HCT116 (cell line): ENCODE measurements around the gene CARMIL1. TPM values are rescaled to one million over a fixed set of nuclear protein-coding genes. Genes with fewer than 3 reads are reported as not detected.

Source experiments
- ATAC-seq: fragments of 200-7000 bp; cut with Tn5 transposase; 2 replicates; pipeline ENCODE4 v1.9.1; 2020; ENCODE audit warnings: mild to moderate bottlenecking, moderate library complexity
- BruUV-seq: library from RNA; stranded (reverse); fragments of 400-500 nt; replicated peaks from 2 replicates; lab custom pipeline; 2021; lab: Mats Ljungman, UMichigan
- CTCF ChIA-PET: fragments of 300-600 bp; sonication (Branson Sonifier 250); formaldehyde crosslinking; loops from one replicate; lab custom pipeline; 2021; ENCODE audit warnings: antibody characterized with exemption; lab: Charles Lee
- POLR2A ChIA-PET: fragments of 300-600, 350-600 bp; sonication (Branson Sonifier 250); formaldehyde crosslinking; loops from one replicate; lab custom pipeline; 2021; ENCODE audit warnings: antibody characterized with exemption; lab: Charles Lee
- RAD21 ChIA-PET, 2 experiments: fragments of 300-600 bp; sonication (Branson Sonifier 250); formaldehyde crosslinking; loops; one replicate each; lab custom pipeline; 2023; ENCODE audit warnings: low total read pairs in 2 of 2; ENCODE audit not compliant: uncharacterized antibody in 2 of 2, unreplicated experiment in 2 of 2, low non-redundant PET in 1 of 2; lab: Charles Lee
- DNase-seq: peaks from one replicate; pipeline ENCODE4 v3.0.0-alpha.2; 2010; ENCODE audit warnings: low read depth, low spot score
- H2AFZ ChIP-seq: fragments of 200-600 bp; shearing (Covaris generic), sonication (generic); 2 replicates; pipeline ENCODE4 v1.6.1; 2017; ENCODE audit warnings: low read depth, mixed run types, mixed read lengths, antibody characterized with exemption, low read length; ENCODE audit not compliant: poor library complexity, severe bottlenecking
- H3K27ac ChIP-seq: 2 replicates; pipeline ENCODE4 v1.5.1; 2012; ENCODE audit warnings: low read depth, low read length
- H3K27me3 ChIP-seq: fragments of 200-600 bp; sonication (generic); 2 replicates; pipeline ENCODE4 v1.6.1; 2016; ENCODE audit warnings: mixed run types, low read length, mixed read lengths; ENCODE audit not compliant: insufficient read depth
- H3K36me3 ChIP-seq, 2 experiments: fragments of 200-500 bp in 1 of 2; fragments of 200-600 bp in 1 of 2; sonication (Bioruptor generic) in 1 of 2; sonication (generic) in 1 of 2; 2 replicates each; pipeline versions ENCODE4 v1.5.1 to v1.6.1; 2014 to 2016; ENCODE audit warnings: low read length in 2 of 2, inconsistent platforms in 1 of 2, mixed read lengths in 1 of 2, mixed run types in 1 of 2; ENCODE audit not compliant: insufficient read depth in 2 of 2, control insufficient read depth in 1 of 2
- H3K4me1 ChIP-seq, 2 experiments: fragments of 200-600 bp in 1 of 2; sonication (generic) in 1 of 2; 2 replicates each; pipeline versions ENCODE4 v1.5.1 to v1.6.1; 2012 to 2017; ENCODE audit warnings: low read length in 2 of 2, inconsistent platforms in 1 of 2, mild to moderate bottlenecking in 1 of 2, mixed read lengths in 1 of 2, mixed run types in 1 of 2, moderate library complexity in 1 of 2; ENCODE audit not compliant: insufficient read depth in 2 of 2, control insufficient read depth in 1 of 2
- H3K4me2 ChIP-seq: fragments of 200-600 bp; sonication (generic); 2 replicates; pipeline ENCODE4 v1.6.1; 2017; ENCODE audit warnings: mixed run types, low read length, mixed read lengths
- H3K4me3 ChIP-seq, 2 experiments: fragments of 200-600 bp in 1 of 2; sonication (generic) in 1 of 2; replicated peaks in 1 of 2; 2 replicates each; pipeline ENCODE4 v1.5.1; 2011 to 2016; ENCODE audit warnings: low read length in 2 of 2, control low read depth in 1 of 2, low read depth in 1 of 2, mild to moderate bottlenecking in 1 of 2, mixed read lengths in 1 of 2, mixed run types in 1 of 2
- H3K79me2 ChIP-seq: fragments of 200-600 bp; sonication (generic); 2 replicates; pipeline ENCODE4 v1.6.1; 2017; ENCODE audit warnings: mild to moderate bottlenecking, mixed run types, low read length, moderate library complexity, mixed read lengths; ENCODE audit not compliant: insufficient read depth
- H3K9ac ChIP-seq: fragments of 200-600 bp; sonication (generic); 2 replicates; pipeline ENCODE4 v1.6.1; 2016; ENCODE audit warnings: low read length, mixed read lengths
- H3K9me2 ChIP-seq: fragments of 200-600 bp; sonication (generic), shearing (Covaris generic); 2 replicates; pipeline ENCODE4 v1.6.1; 2017; ENCODE audit warnings: mixed run types, mild to moderate bottlenecking, moderate library complexity; ENCODE audit not compliant: insufficient read depth
- H3K9me3 ChIP-seq, 2 experiments: fragments of 200-500 bp in 1 of 2; fragments of 200-600 bp in 1 of 2; sonication (Bioruptor generic) in 1 of 2; sonication (generic) in 1 of 2; 2 replicates each; pipeline ENCODE4 v1.6.1; 2014 to 2017; ENCODE audit warnings: low read length in 2 of 2, mixed read lengths in 2 of 2, inconsistent platforms in 1 of 2, low read depth in 1 of 2, mild to moderate bottlenecking in 1 of 2, mixed run types in 1 of 2, moderate library complexity in 1 of 2; ENCODE audit not compliant: control insufficient read depth in 1 of 2, insufficient read depth in 1 of 2
- H4K20me1 ChIP-seq: fragments of 200-600 bp; sonication (generic), shearing (Covaris generic); 2 replicates; pipeline ENCODE4 v1.6.1; 2017; ENCODE audit warnings: mixed run types, mild to moderate bottlenecking, moderate library complexity; ENCODE audit not compliant: insufficient read depth
- ELF1 ChIP-seq: IDR thresholded peaks from 2 replicates; pipeline ENCODE4 v1.6.1; 2012; ENCODE audit warnings: low read depth, borderline replicate concordance
- EZH2phosphoT487 ChIP-seq: fragments of 200-600 bp; IDR thresholded peaks from 2 replicates; pipeline ENCODE4 v1.6.1; 2018; ENCODE audit warnings: antibody characterized with exemption, borderline replicate concordance
- FOSL1 ChIP-seq: IDR thresholded peaks from 2 replicates; pipeline ENCODE4 v1.6.1; 2012; ENCODE audit warnings: low read depth
- JUND ChIP-seq: IDR thresholded peaks from 2 replicates; pipeline ENCODE4 v1.6.1; 2012
- POLR2A ChIP-seq: IDR thresholded peaks from 2 replicates; pipeline ENCODE4 v1.7.0; 2011; ENCODE audit warnings: borderline replicate concordance; ENCODE audit not compliant: insufficient read depth, insufficient read length; ENCODE audit errors: extremely low read depth
- POLR2AphosphoS5 ChIP-seq: IDR thresholded peaks from 2 replicates; pipeline ENCODE4 v1.6.1; 2011; ENCODE audit warnings: mild to moderate bottlenecking, low read depth, low read length, moderate library complexity
- SP1 ChIP-seq: IDR thresholded peaks from 2 replicates; pipeline ENCODE4 v1.6.1; 2012; ENCODE audit warnings: low read depth
- SRF ChIP-seq: IDR thresholded peaks from 2 replicates; pipeline ENCODE4 v1.6.1; 2012; ENCODE audit warnings: low read depth
- YY1 ChIP-seq: IDR thresholded peaks from 2 replicates; pipeline ENCODE4 v1.6.1; 2011; ENCODE audit warnings: low read length, low read depth, moderate library complexity, mild to moderate bottlenecking; ENCODE audit not compliant: insufficient replicate concordance; ENCODE audit errors: extremely low read depth
- ZBTB33 ChIP-seq: IDR thresholded peaks from 2 replicates; pipeline ENCODE4 v1.6.1; 2011; ENCODE audit warnings: mild to moderate bottlenecking, low read length, moderate library complexity; ENCODE audit not compliant: insufficient replicate concordance; ENCODE audit errors: extremely low read depth
- ZFX ChIP-seq: fragments of 450-650 bp; IDR thresholded peaks from 2 replicates; pipeline ENCODE4 v1.6.1; 2017
- ZNF274 ChIP-seq: fragments of 200-500 bp; sonication (Bioruptor generic); IDR thresholded peaks from 2 replicates; pipeline ENCODE4 v1.6.1; 2014; ENCODE audit warnings: mild to moderate bottlenecking, low read depth, low read length, inconsistent platforms
- intact Hi-C: fragments of 100-400 bp; cut with micrococcal nuclease; formaldehyde crosslinking; loops from 2 replicates; pipeline ENCODE4 v1.10.0; 2022
- total RNA-seq: library from RNA; stranded (reverse); gene quantifications from one replicate; pipeline ENCODE4 v1.2.1, GENCODE V29; 2021; ENCODE audit not compliant: unreplicated experiment
- TF ChIP-seq, protein P1 (sequence below), 3 experiments: fragments of 200-600 bp in 1 of 3; sonication (generic) in 1 of 3; IDR thresholded peaks in 2 of 3; conservative IDR thresholded peaks in 1 of 3; 2 replicates each; pipeline ENCODE4 v1.5.1; 2012 to 2017; ENCODE audit warnings: low read depth in 2 of 3, low read length in 2 of 3, antibody characterized with exemption in 1 of 3, borderline replicate concordance in 1 of 3, control low read depth in 1 of 3, mild to moderate bottlenecking in 1 of 3, mixed read lengths in 1 of 3, mixed run types in 1 of 3, moderate library complexity in 1 of 3; ENCODE audit not compliant: insufficient read depth in 1 of 3
- TF ChIP-seq, protein P2 (sequence below): IDR thresholded peaks from 2 replicates; pipeline ENCODE4 v1.6.1; 2012; ENCODE audit warnings: low read depth

CARMIL1 gene
- total RNA-seq, 1 experiment from 2014 or later, result 21.7 TPM

DNA sequence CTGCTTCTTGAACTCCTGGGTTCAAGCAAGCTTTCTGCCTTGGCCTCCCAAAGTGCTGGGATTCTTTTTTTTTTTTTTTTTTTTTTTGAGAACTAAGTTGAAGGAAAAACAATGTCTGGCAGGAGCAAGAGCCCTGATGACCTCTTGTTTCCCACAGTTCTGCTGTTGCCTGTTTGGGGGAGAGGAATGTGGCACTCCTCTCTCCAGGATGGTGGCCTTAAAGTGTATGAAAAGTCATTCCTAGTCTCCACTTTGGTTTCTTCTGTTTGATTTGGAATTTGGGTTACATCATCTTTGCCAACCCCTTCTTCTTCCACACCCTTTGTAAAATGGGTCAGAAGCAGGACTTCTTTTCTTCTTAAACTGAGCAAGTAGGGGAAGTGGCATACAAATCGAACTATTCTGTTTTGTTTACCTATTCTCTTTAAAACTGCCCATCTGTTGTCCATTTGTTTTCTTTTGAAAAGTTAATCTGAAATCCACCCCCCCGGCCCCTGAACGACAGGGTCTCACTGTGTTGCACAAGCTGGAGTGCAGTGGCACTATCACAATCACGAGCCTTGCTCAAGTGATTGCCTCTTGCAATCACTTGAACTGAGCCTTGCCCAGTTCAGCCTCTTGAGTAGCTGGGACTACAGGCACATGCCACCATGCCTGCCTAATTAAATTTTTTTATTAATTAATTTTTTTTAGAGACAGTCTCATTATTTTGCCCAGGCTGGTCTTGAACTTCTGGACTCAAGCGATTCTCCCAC is 11.3 kb downstream of the CARMIL1 start (continued):
- TF ChIP-seq, protein P1, sequence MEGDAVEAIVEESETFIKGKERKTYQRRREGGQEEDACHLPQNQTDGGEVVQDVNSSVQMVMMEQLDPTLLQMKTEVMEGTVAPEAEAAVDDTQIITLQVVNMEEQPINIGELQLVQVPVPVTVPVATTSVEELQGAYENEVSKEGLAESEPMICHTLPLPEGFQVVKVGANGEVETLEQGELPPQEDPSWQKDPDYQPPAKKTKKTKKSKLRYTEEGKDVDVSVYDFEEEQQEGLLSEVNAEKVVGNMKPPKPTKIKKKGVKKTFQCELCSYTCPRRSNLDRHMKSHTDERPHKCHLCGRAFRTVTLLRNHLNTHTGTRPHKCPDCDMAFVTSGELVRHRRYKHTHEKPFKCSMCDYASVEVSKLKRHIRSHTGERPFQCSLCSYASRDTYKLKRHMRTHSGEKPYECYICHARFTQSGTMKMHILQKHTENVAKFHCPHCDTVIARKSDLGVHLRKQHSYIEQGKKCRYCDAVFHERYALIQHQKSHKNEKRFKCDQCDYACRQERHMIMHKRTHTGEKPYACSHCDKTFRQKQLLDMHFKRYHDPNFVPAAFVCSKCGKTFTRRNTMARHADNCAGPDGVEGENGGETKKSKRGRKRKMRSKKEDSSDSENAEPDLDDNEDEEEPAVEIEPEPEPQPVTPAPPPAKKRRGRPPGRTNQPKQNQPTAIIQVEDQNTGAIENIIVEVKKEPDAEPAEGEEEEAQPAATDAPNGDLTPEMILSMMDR (IDR thresholded peaks at IDR 0.05 in 2 of 3, conservative IDR thresholded peaks at IDR 0.05 in 1 of 3; ENCODE audit: borderline replicate concordance in 1 of 3, insufficient read depth in 1 of 3, low read depth in 2 of 3, low read length in 2 of 3), result no peak

GRCh38 chr6:25292384-25292783 is 13.2 kb downstream of the CARMIL1 start:
- H3K9ac ChIP-seq, result no peak overlapping the region
- no peaks in the 10 kb centered on the region for H3K36me3 ChIP-seq
- CTCF ChIA-PET, result no interaction called here
- no peaks in the 10 kb centered on the region for H3K27me3 ChIP-seq
- BruUV-seq, result no TSS peak
- RAD21 ChIA-PET, result no interaction called here
- intact Hi-C loops, result no loop called here
- H3K9me2 ChIP-seq, result no peaks in the 10 kb centered on the region
- no peaks in the 10 kb centered on the region for H3K9me3 ChIP-seq
- POLR2A ChIA-PET, result no interaction called here
- H3K4me3 ChIP-seq, result no peak overlapping the region
- DNase-seq (no peak), ATAC-seq (no peak)
- no peak overlapping the region for H2AFZ ChIP-seq
- H4K20me1 ChIP-seq, result no peaks in the 10 kb centered on the region
- no peaks in the 10 kb centered on the region for H3K4me1 ChIP-seq
- H3K27ac ChIP-seq, result no peak overlapping the region
- no peak overlapping the region for H3K4me2 ChIP-seq
- H3K79me2 ChIP-seq, result peaks cover 58% of the 10 kb centered on the region
- TF ChIP-seq YY1 (no peak), FOSL1 (no peak), JUND (no peak), ZNF274 (no peak), ZBTB33 (no peak), ZFX (no peak), SRF (no peak), EZH2phosphoT487 (no peak), SP1 (no peak), ELF1 (no peak), POLR2AphosphoS5 (no peak), POLR2A (no peak)
- TF ChIP-seq, protein P2, sequence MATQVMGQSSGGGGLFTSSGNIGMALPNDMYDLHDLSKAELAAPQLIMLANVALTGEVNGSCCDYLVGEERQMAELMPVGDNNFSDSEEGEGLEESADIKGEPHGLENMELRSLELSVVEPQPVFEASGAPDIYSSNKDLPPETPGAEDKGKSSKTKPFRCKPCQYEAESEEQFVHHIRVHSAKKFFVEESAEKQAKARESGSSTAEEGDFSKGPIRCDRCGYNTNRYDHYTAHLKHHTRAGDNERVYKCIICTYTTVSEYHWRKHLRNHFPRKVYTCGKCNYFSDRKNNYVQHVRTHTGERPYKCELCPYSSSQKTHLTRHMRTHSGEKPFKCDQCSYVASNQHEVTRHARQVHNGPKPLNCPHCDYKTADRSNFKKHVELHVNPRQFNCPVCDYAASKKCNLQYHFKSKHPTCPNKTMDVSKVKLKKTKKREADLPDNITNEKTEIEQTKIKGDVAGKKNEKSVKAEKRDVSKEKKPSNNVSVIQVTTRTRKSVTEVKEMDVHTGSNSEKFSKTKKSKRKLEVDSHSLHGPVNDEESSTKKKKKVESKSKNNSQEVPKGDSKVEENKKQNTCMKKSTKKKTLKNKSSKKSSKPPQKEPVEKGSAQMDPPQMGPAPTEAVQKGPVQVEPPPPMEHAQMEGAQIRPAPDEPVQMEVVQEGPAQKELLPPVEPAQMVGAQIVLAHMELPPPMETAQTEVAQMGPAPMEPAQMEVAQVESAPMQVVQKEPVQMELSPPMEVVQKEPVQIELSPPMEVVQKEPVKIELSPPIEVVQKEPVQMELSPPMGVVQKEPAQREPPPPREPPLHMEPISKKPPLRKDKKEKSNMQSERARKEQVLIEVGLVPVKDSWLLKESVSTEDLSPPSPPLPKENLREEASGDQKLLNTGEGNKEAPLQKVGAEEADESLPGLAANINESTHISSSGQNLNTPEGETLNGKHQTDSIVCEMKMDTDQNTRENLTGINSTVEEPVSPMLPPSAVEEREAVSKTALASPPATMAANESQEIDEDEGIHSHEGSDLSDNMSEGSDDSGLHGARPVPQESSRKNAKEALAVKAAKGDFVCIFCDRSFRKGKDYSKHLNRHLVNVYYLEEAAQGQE, result no peak
- TF ChIP-seq, protein P1 (IDR thresholded peaks at IDR 0.05 in 2 of 3, conservative IDR thresholded peaks at IDR 0.05 in 1 of 3; ENCODE audit: borderline replicate concordance in 1 of 3, insufficient read depth in 1 of 3, low read depth in 2 of 3, low read length in 2 of 3), result no peak
